ENCODE data around the gene NELL1. TPM values are rescaled to one million over a fixed set of nuclear protein-coding genes. Genes with fewer than 3 reads are reported as not detected.
A peak's percentile ranks its signal among the peaks of the same experiment; 100 is the strongest.

Gene NELL1
- total and polyA plus RNA-seq, 2 donors from 2014 or later, result 0.31 to 14.8 TPM

GRCh38 chr11:21364866-21365624 is 695.7 kb downstream of the NELL1 start:
- H3K27ac ChIP-seq (ENCODE audit: low read depth in 2 of 2, low read length in 2 of 2), result no peak overlapping the region
- TF ChIP-seq CTCF (IDR thresholded peaks at IDR 0.05; ENCODE audit: borderline replicate concordance, extremely low read depth, insufficient read depth), result no peak
- DNase-seq (peak in 3 of 5 donors; percentile 10 to 25 (median 25)), FAIRE-seq (no peak)
- H3K4me3 ChIP-seq (ENCODE audit: low read length in 3 of 3), result no peak overlapping the region
- H3K36me3 ChIP-seq (ENCODE audit: control insufficient read depth in 2 of 3, insufficient read depth in 3 of 3, low read length in 3 of 3), result no peaks in the 10 kb centered on the region
- H3K9ac ChIP-seq (ENCODE audit: low read length in 3 of 3), result no peak overlapping the region
- H3K9me3 ChIP-seq (ENCODE audit: control insufficient read depth in 2 of 3, insufficient read depth in 1 of 3, low read length in 3 of 3), result no peaks in the 10 kb centered on the region
- no peaks in the 10 kb centered on the region for H3K27me3 ChIP-seq (ENCODE audit: control insufficient read depth, insufficient read depth, low read length)
- intact Hi-C loops (cut with DNase I), result no loop called here
- no peaks in the 10 kb centered on the region for H3K4me1 ChIP-seq (ENCODE audit: control insufficient read depth in 2 of 3, insufficient read depth in 2 of 3, low read depth in 1 of 3, low read length in 3 of 3)

- no peak for FAIRE-seq
- no peaks in the 10 kb centered on the region for H3K36me3 ChIP-seq (ENCODE audit: control insufficient read depth in 2 of 3, insufficient read depth in 3 of 3, low read length in 3 of 3)
- H3K4me1 ChIP-seq (ENCODE audit: control insufficient read depth in 2 of 3, insufficient read depth in 2 of 3, low read depth in 1 of 3, low read length in 3 of 3), result no peaks in the 10 kb centered on the region
- no peak overlapping the region for H3K27ac ChIP-seq (ENCODE audit: low read depth in 2 of 2, low read length in 2 of 2)
- H3K27me3 ChIP-seq (ENCODE audit: control insufficient read depth, insufficient read depth, low read length), result no peaks in the 10 kb centered on the region
- no peak overlapping the region for H3K4me3 ChIP-seq (ENCODE audit: low read length in 3 of 3)
- TF ChIP-seq CTCF (IDR thresholded peaks at IDR 0.05; ENCODE audit: borderline replicate concordance, extremely low read depth, insufficient read depth), result no peak
- intact Hi-C loops (cut with DNase I), result no loop called here
- no peaks in the 10 kb centered on the region for H3K9me3 ChIP-seq (ENCODE audit: control insufficient read depth in 2 of 3, insufficient read depth in 1 of 3, low read length in 3 of 3)
- DNase-seq, result no peak
- H3K9ac ChIP-seq (ENCODE audit: low read length in 3 of 3), result no peak overlapping the region
These were observed 700.6 kb downstream of the NELL1 start for GRCh38 chr11:21369947-21370346.

- Histone ChIP-seq H3K9ac (ENCODE audit: low read length in 3 of 3) (no peak overlapping the region), H3K27ac (ENCODE audit: low read depth in 2 of 2, low read length in 2 of 2) (no peak overlapping the region), H3K36me3 (ENCODE audit: control insufficient read depth in 2 of 3, insufficient read depth in 3 of 3, low read length in 3 of 3) (no peaks in the 10 kb centered on the region), H3K9me3 (ENCODE audit: control insufficient read depth in 2 of 3, insufficient read depth in 1 of 3, low read length in 3 of 3) (no peaks in the 10 kb centered on the region), H3K27me3 (ENCODE audit: control insufficient read depth, insufficient read depth, low read length) (no peaks in the 10 kb centered on the region), H3K4me1 (ENCODE audit: control insufficient read depth in 2 of 3, insufficient read depth in 2 of 3, low read depth in 1 of 3, low read length in 3 of 3) (no peaks in the 10 kb centered on the region), H3K4me3 (ENCODE audit: low read length in 3 of 3) (no peak overlapping the region)
- FAIRE-seq (no peak), DNase-seq (no peak)
- TF ChIP-seq CTCF (IDR thresholded peaks at IDR 0.05; ENCODE audit: borderline replicate concordance, extremely low read depth, insufficient read depth), result no peak
- intact Hi-C loops (cut with DNase I), result no loop called here
These were observed 701.7 kb downstream of the NELL1 start for GRCh38 chr11:21371044-21371443.

Measured in kidney (tissue), 14 donors.